K562 (cell line): ENCODE results near the gene PRSS12. TPM values are rescaled to one million over a fixed set of nuclear protein-coding genes. Genes with fewer than 3 reads are reported as not detected.
A peak's percentile ranks its signal among the peaks of the same experiment; 100 is the strongest.

Experiments
- CREB1 ChIP-seq, 2 experiments: sonication (generic) in 1 of 2; formaldehyde crosslinking in 1 of 2; IDR thresholded peaks; 2 replicates each; pipeline versions ENCODE4 v1.6.1 to v1.8.0; 2012 to 2022; ENCODE audit warnings: inconsistent platforms in 1 of 2, mild to moderate bottlenecking in 1 of 2, missing genetic modification reagents in 1 of 2, moderate library complexity in 1 of 2
- CREM ChIP-seq: IDR thresholded peaks from 2 replicates; pipeline ENCODE4 v1.6.1; 2014; ENCODE audit warnings: antibody characterized with exemption, low read depth
- ETS2 ChIP-seq: IDR thresholded peaks from 2 replicates; pipeline ENCODE4 v1.6.1; 2016; ENCODE audit warnings: borderline replicate concordance, missing genetic modification characterization, mild to moderate bottlenecking, moderate library complexity, missing compliant biosample characterization; ENCODE audit not compliant: poor library complexity, severe bottlenecking
- NR3C1 ChIP-seq: sonication (generic); formaldehyde crosslinking; IDR thresholded peaks from 2 replicates; pipeline ENCODE4 v1.8.1; 2022; ENCODE audit warnings: missing genetic modification reagents
- OTX1 ChIP-seq: fragments of 450-650 bp; formaldehyde crosslinking; IDR thresholded peaks from 2 replicates; pipeline ENCODE4 v1.4.0; 2022; ENCODE audit warnings: mild to moderate bottlenecking
- PRMT5 ChIP-seq: sonication (generic); formaldehyde crosslinking; IDR thresholded peaks from 2 replicates; pipeline ENCODE4 v1.5.0; 2020; ENCODE audit warnings: missing genetic modification reagents
- SIRT6 ChIP-seq: IDR thresholded peaks from one replicate; pipeline ENCODE4 v1.6.1; 2012; ENCODE audit warnings: low read depth, mild to moderate bottlenecking, control low read depth, inconsistent platforms, low read length, moderate library complexity
- SMAD3 ChIP-seq: fragments of 450-650 bp; formaldehyde crosslinking; conservative IDR thresholded peaks from 2 replicates; pipeline ENCODE4 v1.4.0; 2020; ENCODE audit warnings: mild to moderate bottlenecking
- polyA plus RNA-seq, 8 experiments: library from polyadenylated mRNA; depleted of rRNA in 4 of 8; stranded (reverse) in 5 of 8; unstranded in 3 of 8; fragments of >200 nt; fragmentation: Nextera tagmentation in 2 of 8; fragmentation: Illumina TruSeq in 1 of 8; extraction: Ambion mirVana in 2 of 8; extraction: Trizol in 1 of 8; gene quantifications; 2 replicates each; pipeline versions ENCODE4 v1.2.1 to v1.2.3, GENCODE V29; 2011 to 2014; ENCODE audit warnings: inconsistent platforms in 1 of 8, missing spikeins in 1 of 8
- total RNA-seq, 7 experiments: library from RNA; depleted of rRNA in 6 of 7; stranded (reverse); fragments of >200 nt in 6 of 7; fragmentation: Illumina TruSeq in 2 of 7; extraction: Trizol in 2 of 7; gene quantifications; 2 replicates each; pipeline versions ENCODE4 v1.2.1 to v1.2.3, GENCODE V29; 2011 to 2021; ENCODE audit warnings: low replicate concordance in 1 of 7
- TF ChIP-seq, protein P1 (sequence below): sonication (generic); formaldehyde crosslinking; IDR thresholded peaks from 2 replicates; pipeline ENCODE4 v1.8.0; 2022; ENCODE audit warnings: mild to moderate bottlenecking, missing genetic modification reagents
- TF ChIP-seq, protein P2 (sequence below): fragments of 450-650 bp; IDR thresholded peaks from 2 replicates; pipeline ENCODE4 v1.6.1; 2017; ENCODE audit warnings: antibody characterized with exemption, mild to moderate bottlenecking
- TF ChIP-seq, protein P3 (sequence below): sonication (generic); formaldehyde crosslinking; IDR thresholded peaks from 2 replicates; pipeline ENCODE4 v1.8.1; 2023; ENCODE audit warnings: mild to moderate bottlenecking, missing genetic modification reagents
- TF ChIP-seq, protein P4 (sequence below): fragments of 200-800 bp; sonication (Bioruptor generic); IDR thresholded peaks from 2 replicates; pipeline ENCODE4 v1.6.1; 2017; ENCODE audit warnings: missing genetic modification characterization, missing compliant biosample characterization
- TF ChIP-seq, protein P5 (sequence below): fragments of 250-450 bp; sonication (Bioruptor Pico); IDR thresholded peaks from 2 replicates; pipeline ENCODE4 v1.6.1; 2021; ENCODE audit warnings: mild to moderate bottlenecking
- TF ChIP-seq, protein P6 (sequence below): sonication (generic); IDR thresholded peaks from 2 replicates; pipeline ENCODE4 v1.6.1; 2016
- TF ChIP-seq, protein P7 (sequence below): sonication (generic); formaldehyde crosslinking; IDR thresholded peaks from 2 replicates; pipeline ENCODE4 v1.8.0; 2022; ENCODE audit warnings: missing genetic modification reagents, mild to moderate bottlenecking, borderline replicate concordance

Gene PRSS12
- total and polyA plus RNA-seq, 9 of the 15 experiments (the other 6 are each of a cell fraction or from before 2014, with no cell fraction given) = 0.06 to 0.11 (median 0.09) TPM; not detected in 6

DNA sequence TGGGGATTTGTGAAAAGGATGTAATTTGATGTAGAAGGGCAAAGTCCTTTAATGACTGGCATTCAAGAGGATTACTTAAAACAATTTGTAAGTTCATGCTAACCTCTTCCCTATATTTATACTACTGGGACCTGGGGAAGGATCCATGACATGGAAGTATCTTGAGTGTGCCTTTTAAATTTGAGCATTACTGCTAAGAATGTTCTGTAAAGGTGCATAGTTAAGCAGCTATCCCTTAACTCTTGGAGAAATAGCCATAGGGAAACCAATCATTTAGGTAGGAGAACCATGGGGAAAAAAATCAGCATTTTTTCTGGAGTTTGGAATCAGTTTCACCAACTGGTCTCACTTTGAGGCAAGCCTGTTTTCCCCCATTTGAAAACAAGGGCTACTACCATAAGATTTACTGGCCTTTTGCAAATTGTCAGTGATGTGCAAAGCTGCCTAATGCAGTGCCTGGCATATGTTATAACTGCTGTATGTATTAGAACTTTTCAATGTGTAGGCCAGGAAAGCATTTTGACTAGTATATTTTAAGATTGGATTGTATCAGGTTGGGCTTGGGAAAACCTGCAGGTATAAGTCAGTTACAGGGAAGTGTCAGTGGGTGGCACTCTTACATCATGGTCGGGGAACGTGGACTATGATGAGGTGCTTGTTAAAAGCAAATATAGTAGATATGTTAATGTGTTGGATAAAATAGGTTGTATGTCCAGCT is 72.1 kb downstream of the PRSS12 start (continued):
- TF ChIP-seq, protein P1, sequence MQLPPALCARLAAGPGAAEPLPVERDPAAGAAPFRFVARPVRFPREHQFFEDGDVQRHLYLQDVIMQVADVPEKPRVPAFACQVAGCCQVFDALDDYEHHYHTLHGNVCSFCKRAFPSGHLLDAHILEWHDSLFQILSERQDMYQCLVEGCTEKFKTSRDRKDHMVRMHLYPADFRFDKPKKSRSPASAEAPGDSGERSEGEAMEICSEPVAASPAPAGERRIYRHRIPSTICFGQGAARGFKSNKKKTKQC (CRISPR knock-in tag) = no peak
- TF ChIP-seq OTX1 (CRISPR knock-in tag) (no peak), ETS2 (tag) (no peak), CREB1 (IDR thresholded peaks at IDR 0.05) (0 out of 2 replicates have a peak, but pooled peaks have one; percentile 12), CREB1 (CRISPR knock-in tag; IDR thresholded peaks at IDR 0.05) (0 out of 2 replicates have a peak, but pooled peaks have one; percentile 21), SIRT6 (peak; percentile 46), PRMT5 (CRISPR knock-in tag) (no peak), SMAD3 (CRISPR knock-in tag) (no peak), CREM (0 out of 2 replicates have a peak, but pooled peaks have one; percentile 48), NR3C1 (no peak)
- TF ChIP-seq, protein P2, sequence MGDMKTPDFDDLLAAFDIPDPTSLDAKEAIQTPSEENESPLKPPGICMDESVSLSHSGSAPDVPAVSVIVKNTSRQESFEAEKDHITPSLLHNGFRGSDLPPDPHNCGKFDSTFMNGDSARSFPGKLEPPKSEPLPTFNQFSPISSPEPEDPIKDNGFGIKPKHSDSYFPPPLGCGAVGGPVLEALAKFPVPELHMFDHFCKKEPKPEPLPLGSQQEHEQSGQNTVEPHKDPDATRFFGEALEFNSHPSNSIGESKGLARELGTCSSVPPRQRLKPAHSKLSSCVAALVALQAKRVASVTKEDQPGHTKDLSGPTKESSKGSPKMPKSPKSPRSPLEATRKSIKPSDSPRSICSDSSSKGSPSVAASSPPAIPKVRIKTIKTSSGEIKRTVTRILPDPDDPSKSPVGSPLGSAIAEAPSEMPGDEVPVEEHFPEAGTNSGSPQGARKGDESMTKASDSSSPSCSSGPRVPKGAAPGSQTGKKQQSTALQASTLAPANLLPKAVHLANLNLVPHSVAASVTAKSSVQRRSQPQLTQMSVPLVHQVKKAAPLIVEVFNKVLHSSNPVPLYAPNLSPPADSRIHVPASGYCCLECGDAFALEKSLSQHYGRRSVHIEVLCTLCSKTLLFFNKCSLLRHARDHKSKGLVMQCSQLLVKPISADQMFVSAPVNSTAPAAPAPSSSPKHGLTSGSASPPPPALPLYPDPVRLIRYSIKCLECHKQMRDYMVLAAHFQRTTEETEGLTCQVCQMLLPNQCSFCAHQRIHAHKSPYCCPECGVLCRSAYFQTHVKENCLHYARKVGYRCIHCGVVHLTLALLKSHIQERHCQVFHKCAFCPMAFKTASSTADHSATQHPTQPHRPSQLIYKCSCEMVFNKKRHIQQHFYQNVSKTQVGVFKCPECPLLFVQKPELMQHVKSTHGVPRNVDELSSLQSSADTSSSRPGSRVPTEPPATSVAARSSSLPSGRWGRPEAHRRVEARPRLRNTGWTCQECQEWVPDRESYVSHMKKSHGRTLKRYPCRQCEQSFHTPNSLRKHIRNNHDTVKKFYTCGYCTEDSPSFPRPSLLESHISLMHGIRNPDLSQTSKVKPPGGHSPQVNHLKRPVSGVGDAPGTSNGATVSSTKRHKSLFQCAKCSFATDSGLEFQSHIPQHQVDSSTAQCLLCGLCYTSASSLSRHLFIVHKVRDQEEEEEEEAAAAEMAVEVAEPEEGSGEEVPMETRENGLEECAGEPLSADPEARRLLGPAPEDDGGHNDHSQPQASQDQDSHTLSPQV = 0 out of 2 replicates have a peak, but pooled peaks have one; percentile 4
- TF ChIP-seq, protein P3, sequence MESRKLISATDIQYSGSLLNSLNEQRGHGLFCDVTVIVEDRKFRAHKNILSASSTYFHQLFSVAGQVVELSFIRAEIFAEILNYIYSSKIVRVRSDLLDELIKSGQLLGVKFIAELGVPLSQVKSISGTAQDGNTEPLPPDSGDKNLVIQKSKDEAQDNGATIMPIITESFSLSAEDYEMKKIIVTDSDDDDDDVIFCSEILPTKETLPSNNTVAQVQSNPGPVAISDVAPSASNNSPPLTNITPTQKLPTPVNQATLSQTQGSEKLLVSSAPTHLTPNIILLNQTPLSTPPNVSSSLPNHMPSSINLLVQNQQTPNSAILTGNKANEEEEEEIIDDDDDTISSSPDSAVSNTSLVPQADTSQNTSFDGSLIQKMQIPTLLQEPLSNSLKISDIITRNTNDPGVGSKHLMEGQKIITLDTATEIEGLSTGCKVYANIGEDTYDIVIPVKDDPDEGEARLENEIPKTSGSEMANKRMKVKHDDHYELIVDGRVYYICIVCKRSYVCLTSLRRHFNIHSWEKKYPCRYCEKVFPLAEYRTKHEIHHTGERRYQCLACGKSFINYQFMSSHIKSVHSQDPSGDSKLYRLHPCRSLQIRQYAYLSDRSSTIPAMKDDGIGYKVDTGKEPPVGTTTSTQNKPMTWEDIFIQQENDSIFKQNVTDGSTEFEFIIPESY = no peak
- TF ChIP-seq, protein P4, sequence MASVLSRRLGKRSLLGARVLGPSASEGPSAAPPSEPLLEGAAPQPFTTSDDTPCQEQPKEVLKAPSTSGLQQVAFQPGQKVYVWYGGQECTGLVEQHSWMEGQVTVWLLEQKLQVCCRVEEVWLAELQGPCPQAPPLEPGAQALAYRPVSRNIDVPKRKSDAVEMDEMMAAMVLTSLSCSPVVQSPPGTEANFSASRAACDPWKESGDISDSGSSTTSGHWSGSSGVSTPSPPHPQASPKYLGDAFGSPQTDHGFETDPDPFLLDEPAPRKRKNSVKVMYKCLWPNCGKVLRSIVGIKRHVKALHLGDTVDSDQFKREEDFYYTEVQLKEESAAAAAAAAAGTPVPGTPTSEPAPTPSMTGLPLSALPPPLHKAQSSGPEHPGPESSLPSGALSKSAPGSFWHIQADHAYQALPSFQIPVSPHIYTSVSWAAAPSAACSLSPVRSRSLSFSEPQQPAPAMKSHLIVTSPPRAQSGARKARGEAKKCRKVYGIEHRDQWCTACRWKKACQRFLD (CRISPR knock-in tag) = no peak
- TF ChIP-seq, protein P5, sequence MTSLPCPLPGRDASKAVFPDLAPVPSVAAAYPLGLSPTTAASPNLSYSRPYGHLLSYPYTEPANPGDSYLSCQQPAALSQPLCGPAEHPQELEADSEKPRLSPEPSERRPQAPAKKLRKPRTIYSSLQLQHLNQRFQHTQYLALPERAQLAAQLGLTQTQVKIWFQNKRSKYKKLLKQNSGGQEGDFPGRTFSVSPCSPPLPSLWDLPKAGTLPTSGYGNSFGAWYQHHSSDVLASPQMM (CRISPR knock-in tag) = 0 out of 2 replicates have a peak, but pooled peaks have one; percentile 0
- TF ChIP-seq, protein P6, sequence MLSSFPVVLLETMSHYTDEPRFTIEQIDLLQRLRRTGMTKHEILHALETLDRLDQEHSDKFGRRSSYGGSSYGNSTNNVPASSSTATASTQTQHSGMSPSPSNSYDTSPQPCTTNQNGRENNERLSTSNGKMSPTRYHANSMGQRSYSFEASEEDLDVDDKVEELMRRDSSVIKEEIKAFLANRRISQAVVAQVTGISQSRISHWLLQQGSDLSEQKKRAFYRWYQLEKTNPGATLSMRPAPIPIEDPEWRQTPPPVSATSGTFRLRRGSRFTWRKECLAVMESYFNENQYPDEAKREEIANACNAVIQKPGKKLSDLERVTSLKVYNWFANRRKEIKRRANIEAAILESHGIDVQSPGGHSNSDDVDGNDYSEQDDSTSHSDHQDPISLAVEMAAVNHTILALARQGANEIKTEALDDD = peak; percentile 61; the same call in 1 of the 2 replicates
- TF ChIP-seq, protein P7, sequence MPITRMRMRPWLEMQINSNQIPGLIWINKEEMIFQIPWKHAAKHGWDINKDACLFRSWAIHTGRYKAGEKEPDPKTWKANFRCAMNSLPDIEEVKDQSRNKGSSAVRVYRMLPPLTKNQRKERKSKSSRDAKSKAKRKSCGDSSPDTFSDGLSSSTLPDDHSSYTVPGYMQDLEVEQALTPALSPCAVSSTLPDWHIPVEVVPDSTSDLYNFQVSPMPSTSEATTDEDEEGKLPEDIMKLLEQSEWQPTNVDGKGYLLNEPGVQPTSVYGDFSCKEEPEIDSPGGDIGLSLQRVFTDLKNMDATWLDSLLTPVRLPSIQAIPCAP (CRISPR knock-in tag) = no peak
